HG02763 (cell line): ENCODE data around the gene HNRNPL.

Source experiments
- ATAC-seq: cut with Tn5 transposase; IDR thresholded peaks from one replicate; pipeline ENCODE4 v1.9.1; 2021; ENCODE audit warnings: mild to moderate bottlenecking, moderate library complexity; ENCODE audit not compliant: unreplicated experiment

The HNRNPL gene

GRCh38 chr19:38846097-38846496 lies 3.7 kb downstream of the HNRNPL start:
- ATAC-seq = no peak

GRCh38 chr19:38845374-38846024 lies 4.3 kb downstream of the HNRNPL start:
- ATAC-seq = no peak

GRCh38 chr19:38844093-38844686 lies 5.6 kb downstream of the HNRNPL start:
- no peak for ATAC-seq

GRCh38 chr19:38843175-38843758 lies 6.5 kb downstream of the HNRNPL start:
- ATAC-seq = no peak

GRCh38 chr19:38842439-38843174 lies 7.2 kb downstream of the HNRNPL start:
- ATAC-seq = no peak

- no peak for ATAC-seq
Measured at GRCh38 chr19:38841787-38842438, 7.9 kb downstream of the HNRNPL start.

GRCh38 chr19:38841180-38841766 lies 8.5 kb downstream of the HNRNPL start:
- ATAC-seq = no peak

- ATAC-seq = no peak
Measured at GRCh38 chr19:38840583-38840968, 9.2 kb downstream of the HNRNPL start.

- no peak for ATAC-seq
Measured at GRCh38 chr19:38839816-38840582, 9.8 kb downstream of the HNRNPL start.

GRCh38 chr19:38838986-38839761 lies 10.6 kb downstream of the HNRNPL start:
- no peak for ATAC-seq

GRCh38 chr19:38838208-38838985 lies 11.4 kb downstream of the HNRNPL start:
- no peak for ATAC-seq

GRCh38 chr19:38837656-38838121 lies 12.1 kb downstream of the HNRNPL start:
- ATAC-seq = no peak

- ATAC-seq = no peak
Measured at GRCh38 chr19:38836983-38837626, 12.7 kb downstream of the HNRNPL start.

- no peak for ATAC-seq
Measured at GRCh38 chr19:38836159-38836982, 13.4 kb downstream of the HNRNPL start.

GRCh38 chr19:38834590-38834989 lies 15.2 kb downstream of the HNRNPL start:
- ATAC-seq = no peak

GRCh38 chr19:38834104-38834490 lies 15.7 kb downstream of the HNRNPL start:
- no peak for ATAC-seq

GRCh38 chr19:38833092-38833425 lies 16.7 kb downstream of the HNRNPL start:
- ATAC-seq = no peak
